H9 (cell line): ENCODE data around the gene GATD1. TPM values are rescaled to one million over a fixed set of nuclear protein-coding genes. Genes with fewer than 3 reads are reported as not detected.

Experiments used
- DNase-seq: peaks from one replicate; pipeline ENCODE4 v3.0.0-alpha.2; 2017
- H2AFZ ChIP-seq: one replicate; pipeline ENCODE4 v1.6.1; 2013; ENCODE audit warnings: mild to moderate bottlenecking, low read length, control low read depth, moderate library complexity
- H2AK5ac ChIP-seq: 2 replicates; pipeline ENCODE4 v1.6.1; 2013; ENCODE audit warnings: low read length, control low read depth, mixed read lengths; ENCODE audit not compliant: insufficient read length
- H2BK120ac ChIP-seq: one replicate; pipeline ENCODE4 v1.6.1; 2013; ENCODE audit warnings: low read depth, mild to moderate bottlenecking, low read length, control low read depth, inconsistent platforms; ENCODE audit not compliant: poor library complexity, severe bottlenecking
- H2BK12ac ChIP-seq: 2 replicates; pipeline ENCODE4 v1.6.1; 2013; ENCODE audit warnings: low read length, control low read depth, mixed read lengths, low read depth; ENCODE audit not compliant: insufficient read length
- H2BK15ac ChIP-seq: 2 replicates; pipeline ENCODE4 v1.6.1; 2013; ENCODE audit warnings: low read depth, low read length, control low read depth
- H2BK20ac ChIP-seq: one replicate; pipeline ENCODE4 v1.6.1; 2013; ENCODE audit warnings: low read depth, mild to moderate bottlenecking, low read length, control low read depth, inconsistent platforms; ENCODE audit not compliant: poor library complexity, severe bottlenecking
- H2BK5ac ChIP-seq: 2 replicates; pipeline ENCODE4 v1.6.1; 2013; ENCODE audit warnings: low read length, control low read depth, mixed read lengths; ENCODE audit not compliant: insufficient read length
- H3K14ac ChIP-seq: 2 replicates; pipeline ENCODE4 v1.6.1; 2013; ENCODE audit warnings: low read length, control low read depth; ENCODE audit not compliant: insufficient read depth
- H3K18ac ChIP-seq: 2 replicates; pipeline ENCODE4 v1.6.1; 2013; ENCODE audit warnings: low read depth, mild to moderate bottlenecking, mixed read lengths, low read length, control low read depth; ENCODE audit not compliant: insufficient read length
- H3K23ac ChIP-seq: 2 replicates; pipeline ENCODE4 v1.6.1; 2013; ENCODE audit warnings: low read length, control low read depth, mixed read lengths, low read depth; ENCODE audit not compliant: insufficient read length
- H3K23me2 ChIP-seq: 2 replicates; pipeline ENCODE4 v1.6.1; 2013; ENCODE audit warnings: low read depth, mild to moderate bottlenecking, mixed read lengths, low read length, control low read depth; ENCODE audit not compliant: insufficient read length, poor library complexity, severe bottlenecking
- H3K27ac ChIP-seq: 2 replicates; pipeline ENCODE4 v1.5.1; 2013; ENCODE audit warnings: low read length, control low read depth, mixed read lengths, low read depth; ENCODE audit not compliant: insufficient read length
- H3K27me3 ChIP-seq: 2 replicates; pipeline ENCODE4 v1.6.1; 2013; ENCODE audit warnings: low read length, control low read depth, inconsistent platforms; ENCODE audit not compliant: insufficient read depth
- H3K4ac ChIP-seq: 2 replicates; pipeline ENCODE4 v1.6.1; 2013; ENCODE audit warnings: low read depth, mild to moderate bottlenecking, control low read depth, inconsistent platforms, low read length, moderate library complexity
- H3K4me1 ChIP-seq: 2 replicates; pipeline ENCODE4 v1.6.1; 2013; ENCODE audit warnings: low read length, control low read depth, inconsistent platforms; ENCODE audit not compliant: insufficient read depth
- H3K4me2 ChIP-seq: 2 replicates; pipeline ENCODE4 v1.6.1; 2013; ENCODE audit warnings: low read length, control low read depth, mixed read lengths; ENCODE audit not compliant: insufficient read length, insufficient read depth
- H3K56ac ChIP-seq: 2 replicates; pipeline ENCODE4 v1.6.1; 2013; ENCODE audit warnings: low read depth, mild to moderate bottlenecking, mixed read lengths, low read length, control low read depth; ENCODE audit not compliant: insufficient read length
- H3K79me1 ChIP-seq: 2 replicates; pipeline ENCODE4 v1.6.1; 2013; ENCODE audit warnings: low read depth, mild to moderate bottlenecking, moderate library complexity, low read length, control low read depth, inconsistent platforms; ENCODE audit not compliant: insufficient read depth, poor library complexity, severe bottlenecking
- H3K79me2 ChIP-seq: 2 replicates; pipeline ENCODE4 v1.6.1; 2013; ENCODE audit warnings: low read length, control low read depth, inconsistent platforms; ENCODE audit not compliant: insufficient read depth
- H3K9ac ChIP-seq: 2 replicates; pipeline ENCODE4 v1.6.1; 2013; ENCODE audit warnings: low read length, control low read depth, mixed read lengths; ENCODE audit not compliant: insufficient read length; ENCODE audit errors: extremely low read depth
- H3K9me3 ChIP-seq: one replicate; pipeline ENCODE4 v1.6.1; 2013; ENCODE audit warnings: low read depth, low read length, inconsistent platforms; ENCODE audit not compliant: control insufficient read depth
- H3T11ph ChIP-seq: one replicate; pipeline ENCODE4 v1.6.1; 2013; ENCODE audit warnings: mild to moderate bottlenecking, low read length, control low read depth, inconsistent platforms
- H4K20me1 ChIP-seq: one replicate; pipeline ENCODE4 v1.6.1; 2013; ENCODE audit not compliant: control insufficient read depth, insufficient read length, insufficient read depth
- H4K5ac ChIP-seq: 2 replicates; pipeline ENCODE4 v1.6.1; 2013; ENCODE audit warnings: low read depth, mild to moderate bottlenecking, mixed read lengths, low read length, control low read depth; ENCODE audit not compliant: insufficient read length
- H4K8ac ChIP-seq: replicated peaks from 2 replicates; pipeline ENCODE4 v1.6.1; 2013; ENCODE audit warnings: low read length, control low read depth, mixed read lengths, low read depth; ENCODE audit not compliant: insufficient read length
- H4K91ac ChIP-seq: 2 replicates; pipeline ENCODE4 v1.6.1; 2013; ENCODE audit warnings: low read depth, mild to moderate bottlenecking, moderate library complexity, mixed read lengths, low read length, control low read depth; ENCODE audit not compliant: insufficient read length
- H3K27ac Mint-ChIP-seq, 3 experiments: 2 replicates in 2 of 3; 3 replicates in 1 of 3; pipeline ENCODE4 v1.8.0; 2020 to 2021; ENCODE audit warnings: mixed read lengths in 3 of 3, mild to moderate bottlenecking in 1 of 3, moderate library complexity in 1 of 3
- H3K27me3 Mint-ChIP-seq: 2 replicates; pipeline ENCODE4 v1.8.0; 2021; ENCODE audit warnings: low read depth, mild to moderate bottlenecking, moderate library complexity, mixed read lengths
- H3K36me3 Mint-ChIP-seq, 3 experiments: 2 replicates in 2 of 3; 3 replicates in 1 of 3; pipeline ENCODE4 v1.8.0; 2020 to 2021; ENCODE audit warnings: low read depth in 3 of 3, mixed read lengths in 3 of 3; ENCODE audit not compliant: insufficient read depth in 1 of 3
- H3K4me1 Mint-ChIP-seq, 2 experiments: 2 replicates each; pipeline ENCODE4 v1.8.0; 2020; ENCODE audit warnings: mixed read lengths in 2 of 2
- H3K4me3 Mint-ChIP-seq, 2 experiments: 2 replicates in 1 of 2; 3 replicates in 1 of 2; pipeline ENCODE4 v1.8.0; 2020 to 2021; ENCODE audit warnings: mild to moderate bottlenecking in 2 of 2, mixed read lengths in 2 of 2, moderate library complexity in 1 of 2
- H3K9me3 Mint-ChIP-seq, 2 experiments: 2 replicates in 1 of 2; 3 replicates in 1 of 2; pipeline ENCODE4 v1.8.0; 2020; ENCODE audit warnings: mild to moderate bottlenecking in 2 of 2, mixed read lengths in 2 of 2, moderate library complexity in 1 of 2
- WGBS: extraction: QIAGEN DNeasy Blood & Tissue Kit; methylation state at CpG from one replicate; pipeline ENCODE4 v1.1.7; 2013; ENCODE audit warnings: missing lambda C conversion rate, low lambda C conversion rate, mixed read lengths; ENCODE audit not compliant: insufficient read length; ENCODE audit errors: extremely low coverage; 5-methylcytosine and 5-hydroxymethylcytosine counted together
- total RNA-seq: library from RNA; stranded (reverse); gene quantifications from 2 replicates; pipeline ENCODE4 v1.2.1, GENCODE V29; 2021
- TF ChIP-seq, protein P1 (sequence below): fragments of 200-600 bp; sonication (generic); conservative IDR thresholded peaks from 3 replicates; pipeline ENCODE4 v1.8.0; 2021; ENCODE audit warnings: antibody characterized with exemption, mild to moderate bottlenecking

Gene GATD1
- total RNA-seq, 1 experiment from 2014 or later, result 60.0 TPM

- no peaks in the 10 kb centered on the region for H3K79me1 ChIP-seq
- H3K9me3 ChIP-seq, result no peaks in the 10 kb centered on the region
- H3K36me3 Mint-ChIP-seq, result peaks cover 0 to 15% (median 11%) of the 10 kb centered on the region in 3 experiments; a peak in 4 of 7 replicates
- no peaks in the 10 kb centered on the region for H3K9me3 Mint-ChIP-seq
- H3K79me2 ChIP-seq, result no peaks in the 10 kb centered on the region
- H2BK20ac ChIP-seq, result no peak overlapping the region
- no peak overlapping the region for H3K56ac ChIP-seq
- H2BK5ac ChIP-seq, result no peak overlapping the region
- peak overlapping the region; percentile 28 for H3K18ac ChIP-seq
- no peak overlapping the region for H3T11ph ChIP-seq
- H3K27ac Mint-ChIP-seq, result peak overlapping the region in 1 of 3 experiments; percentile 89; a peak in 2 of 7 replicates
- DNase-seq, result peak; percentile 81
- H3K4me3 Mint-ChIP-seq, result peak overlapping the region; percentile 75 to 87
- H3K4ac ChIP-seq, result no peak overlapping the region
- H2BK12ac ChIP-seq, result no peak overlapping the region
- no peak overlapping the region for H3K23ac ChIP-seq
- no peaks in the 10 kb centered on the region for H3K27me3 Mint-ChIP-seq
- H4K91ac ChIP-seq, result no peak overlapping the region
- H2AFZ ChIP-seq, result no peak overlapping the region
- no peak overlapping the region for H4K8ac ChIP-seq
- H3K9ac ChIP-seq, result peak overlapping the region; percentile 36
- no CpG with 5 or more reads among the region's 57 CpGs for WGBS
- H4K5ac ChIP-seq, result no peak overlapping the region
- no peaks in the 10 kb centered on the region for H3K27me3 ChIP-seq
- TF ChIP-seq, protein P1, sequence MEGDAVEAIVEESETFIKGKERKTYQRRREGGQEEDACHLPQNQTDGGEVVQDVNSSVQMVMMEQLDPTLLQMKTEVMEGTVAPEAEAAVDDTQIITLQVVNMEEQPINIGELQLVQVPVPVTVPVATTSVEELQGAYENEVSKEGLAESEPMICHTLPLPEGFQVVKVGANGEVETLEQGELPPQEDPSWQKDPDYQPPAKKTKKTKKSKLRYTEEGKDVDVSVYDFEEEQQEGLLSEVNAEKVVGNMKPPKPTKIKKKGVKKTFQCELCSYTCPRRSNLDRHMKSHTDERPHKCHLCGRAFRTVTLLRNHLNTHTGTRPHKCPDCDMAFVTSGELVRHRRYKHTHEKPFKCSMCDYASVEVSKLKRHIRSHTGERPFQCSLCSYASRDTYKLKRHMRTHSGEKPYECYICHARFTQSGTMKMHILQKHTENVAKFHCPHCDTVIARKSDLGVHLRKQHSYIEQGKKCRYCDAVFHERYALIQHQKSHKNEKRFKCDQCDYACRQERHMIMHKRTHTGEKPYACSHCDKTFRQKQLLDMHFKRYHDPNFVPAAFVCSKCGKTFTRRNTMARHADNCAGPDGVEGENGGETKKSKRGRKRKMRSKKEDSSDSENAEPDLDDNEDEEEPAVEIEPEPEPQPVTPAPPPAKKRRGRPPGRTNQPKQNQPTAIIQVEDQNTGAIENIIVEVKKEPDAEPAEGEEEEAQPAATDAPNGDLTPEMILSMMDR, result no peak
- no peak overlapping the region for H2AK5ac ChIP-seq
- H3K14ac ChIP-seq, result peak overlapping the region; percentile 37; the same call in 1 of the 2 replicates
- H4K20me1 ChIP-seq, result peaks cover 2% of the 10 kb centered on the region
- no peak overlapping the region for H2BK120ac ChIP-seq
- no peak overlapping the region for H2BK15ac ChIP-seq
- H3K4me1 Mint-ChIP-seq, result peaks cover 8 to 18% of the 10 kb centered on the region in 2 experiments
- peaks cover 9% of the 10 kb centered on the region for H3K23me2 ChIP-seq
- no peaks in the 10 kb centered on the region; the same call in 1 of the 2 replicates for H3K4me1 ChIP-seq
- H3K4me2 ChIP-seq, result peak overlapping the region; percentile 72
- H3K27ac ChIP-seq, result no peak overlapping the region
Measured at GRCh38 chr11:797296-798092, 20.2 kb upstream of the GATD1 start.
